Loucy (cell line): ENCODE data around the gene BBC3.

Source experiments
- H2AFZ ChIP-seq: fragments of 200-600 bp; sonication (generic); 2 replicates; pipeline ENCODE4 v1.6.0; 2016; ENCODE audit warnings: antibody characterized with exemption, mild to moderate bottlenecking, low read length, moderate library complexity
- H3F3A ChIP-seq: fragments of 200-600 bp; 2 replicates; pipeline ENCODE4 v1.6.0; 2016; ENCODE audit warnings: antibody characterized with exemption, low read depth, mild to moderate bottlenecking
- H3K27me3 ChIP-seq: fragments of 200-600 bp; sonication (generic); 2 replicates; pipeline ENCODE4 v1.6.1; 2014; ENCODE audit warnings: low read length, mild to moderate bottlenecking; ENCODE audit not compliant: insufficient read depth, poor library complexity, severe bottlenecking
- H3K36me3 ChIP-seq: fragments of 200-600 bp; sonication (generic); 2 replicates; pipeline ENCODE4 v1.6.1; 2016; ENCODE audit warnings: low read length; ENCODE audit not compliant: insufficient read depth
- H3K4me1 ChIP-seq: fragments of 200-600 bp; sonication (generic); 2 replicates; pipeline ENCODE4 v1.5.1; 2014; ENCODE audit warnings: low read length, mild to moderate bottlenecking; ENCODE audit not compliant: insufficient read depth, poor library complexity, severe bottlenecking
- H3K4me2 ChIP-seq: fragments of 200-600 bp; sonication (generic); 2 replicates; pipeline ENCODE4 v1.6.0; 2014; ENCODE audit warnings: antibody characterized with exemption, low read length, low read depth, mild to moderate bottlenecking; ENCODE audit not compliant: poor library complexity, severe bottlenecking
- H3K4me3 ChIP-seq: fragments of 200-600 bp; sonication (generic); 2 replicates; pipeline ENCODE4 v1.5.1; 2014; ENCODE audit warnings: low read length, mild to moderate bottlenecking, mixed read lengths; ENCODE audit not compliant: poor library complexity, severe bottlenecking
- H3K79me2 ChIP-seq: fragments of 200-600 bp; sonication (generic); 2 replicates; pipeline ENCODE4 v1.6.1; 2014; ENCODE audit warnings: low read length; ENCODE audit not compliant: insufficient read depth
- H3K9ac ChIP-seq: fragments of 200-600 bp; sonication (generic); 2 replicates; pipeline ENCODE4 v1.6.0; 2014; ENCODE audit warnings: mild to moderate bottlenecking, low read depth, low read length, moderate library complexity; ENCODE audit not compliant: poor library complexity, severe bottlenecking
- H3K9me2 ChIP-seq: fragments of 200-600 bp; sonication (generic); replicated peaks from 2 replicates; pipeline ENCODE4 v1.6.1; 2016; ENCODE audit warnings: low read depth, low read length, mixed read lengths
- H3K9me3 ChIP-seq: fragments of 200-600 bp; sonication (generic); 2 replicates; pipeline ENCODE4 v1.6.1; 2014; ENCODE audit warnings: mild to moderate bottlenecking, antibody characterized with exemption, low read length, low read depth; ENCODE audit not compliant: insufficient read depth
- H4K20me1 ChIP-seq: fragments of 200-600 bp; sonication (generic); 2 replicates; pipeline ENCODE4 v1.6.0; 2014; ENCODE audit warnings: antibody characterized with exemption, low read length, mild to moderate bottlenecking; ENCODE audit not compliant: insufficient read depth, poor library complexity, severe bottlenecking
- CTCF ChIP-seq: fragments of 200-600 bp; sonication (generic); conservative IDR thresholded peaks from 2 replicates; pipeline ENCODE4 v1.5.1; 2014; ENCODE audit warnings: mild to moderate bottlenecking, antibody characterized with exemption, low read length
- EZH2phosphoT487 ChIP-seq: fragments of 200-600 bp; IDR thresholded peaks from 2 replicates; pipeline ENCODE4 v1.6.1; 2018; ENCODE audit warnings: antibody characterized with exemption, mild to moderate bottlenecking, moderate library complexity, borderline replicate concordance

Gene BBC3

GRCh38 chr19:47179653-47180310 lies 51.2 kb downstream of the BBC3 start:
- Histone ChIP-seq H3K4me3 (no peak overlapping the region), H3K36me3 (peaks cover 76% of the 10 kb centered on the region; the same call in 1 of the 2 replicates), H3K9ac (no peak overlapping the region), H3F3A (peaks cover 13% of the 10 kb centered on the region), H3K4me2 (no peak overlapping the region), H3K4me1 (peaks cover 18% of the 10 kb centered on the region), H3K9me3 (no peaks in the 10 kb centered on the region), H3K9me2 (no peaks in the 10 kb centered on the region), H2AFZ (no peak overlapping the region), H3K79me2 (peaks cover 71% of the 10 kb centered on the region), H3K27me3 (no peaks in the 10 kb centered on the region), H4K20me1 (peaks cover 45% of the 10 kb centered on the region)
- no peak for TF ChIP-seq EZH2phosphoT487
- TF ChIP-seq CTCF = no peak

GRCh38 chr19:47176627-47177090 lies 54.3 kb downstream of the BBC3 start:
- no peak overlapping the region for H3K9ac ChIP-seq
- H4K20me1 ChIP-seq = peaks cover 37% of the 10 kb centered on the region
- no peak for TF ChIP-seq EZH2phosphoT487
- TF ChIP-seq CTCF = no peak
- no peaks in the 10 kb centered on the region for H3K27me3 ChIP-seq
- no peak overlapping the region for H3K4me3 ChIP-seq
- H3F3A ChIP-seq = peaks cover 13% of the 10 kb centered on the region
- H3K9me3 ChIP-seq = no peaks in the 10 kb centered on the region
- no peaks in the 10 kb centered on the region for H3K9me2 ChIP-seq
- no peak overlapping the region for H2AFZ ChIP-seq
- peaks cover 66% of the 10 kb centered on the region; the same call in 1 of the 2 replicates for H3K36me3 ChIP-seq
- H3K4me2 ChIP-seq = peak overlapping the region; percentile 41
- peaks cover 18% of the 10 kb centered on the region for H3K4me1 ChIP-seq
- H3K79me2 ChIP-seq = peaks cover 55% of the 10 kb centered on the region

- peaks cover 18% of the 10 kb centered on the region for H3K4me1 ChIP-seq
- no peak for TF ChIP-seq EZH2phosphoT487
- no peak for TF ChIP-seq CTCF
- H3K36me3 ChIP-seq = peaks cover 71% of the 10 kb centered on the region; the same call in 1 of the 2 replicates
- H3K27me3 ChIP-seq = no peaks in the 10 kb centered on the region
- H3K9me3 ChIP-seq = no peaks in the 10 kb centered on the region
- peaks cover 55% of the 10 kb centered on the region for H3K79me2 ChIP-seq
- no peaks in the 10 kb centered on the region for H3K9me2 ChIP-seq
- H4K20me1 ChIP-seq = peaks cover 37% of the 10 kb centered on the region
- H2AFZ ChIP-seq = no peak overlapping the region
- peak overlapping the region; percentile 41 for H3K4me2 ChIP-seq
- H3K9ac ChIP-seq = no peak overlapping the region
- no peak overlapping the region for H3K4me3 ChIP-seq
- peaks cover 13% of the 10 kb centered on the region for H3F3A ChIP-seq
Measured at GRCh38 chr19:47176071-47176626, 54.9 kb downstream of the BBC3 start.
